Nephron progenitor cell (in vitro differentiated cells): ENCODE data around the gene TNIP1.

ENCODE experiments used
- DNase-seq: peaks from one replicate; pipeline ENCODE4 v3.0.0; 2021
- H3K27ac Mint-ChIP-seq: 2 replicates; pipeline ENCODE4 v1.8.0; 2021; ENCODE audit warnings: mild to moderate bottlenecking, moderate library complexity, mixed read lengths
- H3K27me3 Mint-ChIP-seq: 2 replicates; pipeline ENCODE4 v1.8.0; 2021; ENCODE audit warnings: mild to moderate bottlenecking, low read depth, mixed read lengths; ENCODE audit not compliant: poor library complexity
- H3K36me3 Mint-ChIP-seq: 2 replicates; pipeline ENCODE4 v1.8.0; 2021; ENCODE audit warnings: low read depth, mixed read lengths
- H3K4me1 Mint-ChIP-seq: 2 replicates; pipeline ENCODE4 v1.8.0; 2021; ENCODE audit warnings: mixed read lengths
- H3K4me3 Mint-ChIP-seq: 2 replicates; pipeline ENCODE4 v1.8.0; 2021; ENCODE audit warnings: mild to moderate bottlenecking, moderate library complexity, mixed read lengths
- H3K9me3 Mint-ChIP-seq: 2 replicates; pipeline ENCODE4 v1.8.0; 2021; ENCODE audit warnings: mild to moderate bottlenecking, moderate library complexity, mixed read lengths
- TF ChIP-seq, protein P1 (sequence below): fragments of 200-600 bp; sonication (generic); IDR thresholded peaks from 2 replicates; pipeline ENCODE4 v1.5.0; 2021; ENCODE audit warnings: antibody characterized with exemption

Gene TNIP1

DNA sequence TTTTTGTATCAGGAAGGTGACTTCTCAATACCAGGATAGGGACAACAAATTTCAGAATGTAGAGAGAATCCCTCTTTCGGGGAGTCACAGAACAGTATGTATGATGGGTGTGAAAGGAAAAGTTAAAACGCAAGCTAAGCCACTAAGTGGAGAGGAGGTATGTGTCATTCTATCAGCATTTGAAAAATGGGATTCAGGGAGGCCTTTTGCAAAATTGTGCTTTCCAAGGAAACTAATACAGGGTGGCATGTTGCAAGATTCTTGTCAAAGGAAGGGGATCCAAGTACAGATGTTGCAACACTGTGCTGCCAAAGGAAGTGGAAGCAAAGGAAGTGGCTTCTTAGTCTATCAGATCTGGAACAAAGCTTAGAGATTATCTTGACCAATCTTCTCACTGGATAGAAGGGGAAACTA, 12.6 kb upstream of the TNIP1 start:
- Mint-ChIP-seq H3K4me3 (no peak overlapping the region), H3K9me3 (no peaks in the 10 kb centered on the region), H3K36me3 (no peaks in the 10 kb centered on the region), H3K4me1 (peaks cover 51% of the 10 kb centered on the region), H3K27me3 (peaks cover 17% of the 10 kb centered on the region), H3K27ac (peak overlapping the region; percentile 52)
- DNase-seq = no peak
- TF ChIP-seq, protein P1, sequence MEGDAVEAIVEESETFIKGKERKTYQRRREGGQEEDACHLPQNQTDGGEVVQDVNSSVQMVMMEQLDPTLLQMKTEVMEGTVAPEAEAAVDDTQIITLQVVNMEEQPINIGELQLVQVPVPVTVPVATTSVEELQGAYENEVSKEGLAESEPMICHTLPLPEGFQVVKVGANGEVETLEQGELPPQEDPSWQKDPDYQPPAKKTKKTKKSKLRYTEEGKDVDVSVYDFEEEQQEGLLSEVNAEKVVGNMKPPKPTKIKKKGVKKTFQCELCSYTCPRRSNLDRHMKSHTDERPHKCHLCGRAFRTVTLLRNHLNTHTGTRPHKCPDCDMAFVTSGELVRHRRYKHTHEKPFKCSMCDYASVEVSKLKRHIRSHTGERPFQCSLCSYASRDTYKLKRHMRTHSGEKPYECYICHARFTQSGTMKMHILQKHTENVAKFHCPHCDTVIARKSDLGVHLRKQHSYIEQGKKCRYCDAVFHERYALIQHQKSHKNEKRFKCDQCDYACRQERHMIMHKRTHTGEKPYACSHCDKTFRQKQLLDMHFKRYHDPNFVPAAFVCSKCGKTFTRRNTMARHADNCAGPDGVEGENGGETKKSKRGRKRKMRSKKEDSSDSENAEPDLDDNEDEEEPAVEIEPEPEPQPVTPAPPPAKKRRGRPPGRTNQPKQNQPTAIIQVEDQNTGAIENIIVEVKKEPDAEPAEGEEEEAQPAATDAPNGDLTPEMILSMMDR = no peak

DNA sequence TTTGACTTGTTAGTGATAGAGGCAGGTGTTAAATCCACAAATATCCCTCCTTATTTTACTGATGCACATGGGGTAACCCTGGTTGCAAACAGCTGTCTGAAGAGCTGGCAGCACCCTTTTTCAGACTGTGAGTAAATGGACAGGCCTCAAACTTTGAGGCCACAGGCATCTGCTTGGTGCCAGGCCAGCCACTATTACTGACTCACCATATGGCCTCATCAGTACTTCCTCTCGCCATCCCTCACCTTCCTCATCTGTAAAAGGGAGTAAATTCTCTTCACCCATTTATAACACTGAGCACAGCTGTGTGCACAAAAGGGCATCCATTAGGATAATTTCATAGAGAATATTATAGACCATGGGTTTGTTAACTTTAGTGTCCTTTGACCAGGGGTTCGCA, 11.9 kb upstream of the TNIP1 start:
- H3K4me1 Mint-ChIP-seq = peaks cover 50% of the 10 kb centered on the region
- H3K9me3 Mint-ChIP-seq = no peaks in the 10 kb centered on the region
- H3K27me3 Mint-ChIP-seq = peaks cover 17% of the 10 kb centered on the region
- TF ChIP-seq, protein P1 = no peak
- H3K27ac Mint-ChIP-seq = no peak overlapping the region
- H3K4me3 Mint-ChIP-seq = no peak overlapping the region
- H3K36me3 Mint-ChIP-seq = no peaks in the 10 kb centered on the region
- DNase-seq = no peak

DNA sequence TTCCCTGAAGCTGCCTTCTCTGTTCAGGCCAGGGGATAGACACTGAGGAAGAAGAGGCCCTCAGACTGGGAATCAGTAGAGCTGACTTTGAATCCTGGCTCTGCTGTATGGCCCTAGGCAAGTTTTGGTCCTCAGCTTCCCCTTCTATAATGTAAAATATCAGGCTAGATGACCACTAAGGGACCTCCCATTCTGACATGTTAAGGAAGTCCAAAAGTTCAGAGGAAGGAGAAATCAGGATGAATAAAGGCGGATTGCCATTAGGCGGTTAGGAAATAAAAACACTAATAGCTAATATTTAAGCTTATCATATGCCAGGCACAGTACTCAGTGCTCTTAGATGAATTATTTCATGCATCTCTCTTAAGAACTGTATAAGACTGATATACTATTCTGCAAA, 8.9 kb upstream of the TNIP1 start:
- no peak overlapping the region for H3K4me3 Mint-ChIP-seq
- TF ChIP-seq, protein P1 = no peak
- peaks cover 17% of the 10 kb centered on the region for H3K27me3 Mint-ChIP-seq
- no peak for DNase-seq
- H3K36me3 Mint-ChIP-seq = no peaks in the 10 kb centered on the region
- H3K4me1 Mint-ChIP-seq = peaks cover 38% of the 10 kb centered on the region
- no peaks in the 10 kb centered on the region for H3K9me3 Mint-ChIP-seq
- H3K27ac Mint-ChIP-seq = no peak overlapping the region

DNA sequence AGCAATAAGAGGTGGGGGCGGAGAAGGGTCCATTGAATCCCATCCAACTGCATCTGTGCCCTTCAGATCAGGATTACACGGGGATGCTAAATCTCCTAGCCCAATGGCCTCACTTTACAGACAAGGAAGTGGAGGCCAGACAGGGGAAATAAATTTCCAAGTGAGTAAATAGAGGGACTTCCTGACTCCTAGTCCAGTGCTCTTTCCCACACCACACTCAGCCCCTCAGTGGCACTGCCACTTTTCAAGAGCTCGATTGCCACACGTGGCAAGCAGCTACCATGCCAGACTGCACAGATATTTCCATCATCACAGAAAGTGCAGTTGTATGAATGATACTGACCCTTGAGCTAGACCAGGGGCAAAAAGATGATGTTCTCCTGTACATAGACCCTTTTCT, 8.2 kb upstream of the TNIP1 start:
- H3K27ac Mint-ChIP-seq = no peak overlapping the region
- no peak overlapping the region for H3K4me3 Mint-ChIP-seq
- no peaks in the 10 kb centered on the region for H3K36me3 Mint-ChIP-seq
- no peaks in the 10 kb centered on the region for H3K9me3 Mint-ChIP-seq
- no peak for DNase-seq
- H3K4me1 Mint-ChIP-seq = peaks cover 31% of the 10 kb centered on the region
- TF ChIP-seq, protein P1 = no peak
- H3K27me3 Mint-ChIP-seq = peaks cover 17% of the 10 kb centered on the region

DNA sequence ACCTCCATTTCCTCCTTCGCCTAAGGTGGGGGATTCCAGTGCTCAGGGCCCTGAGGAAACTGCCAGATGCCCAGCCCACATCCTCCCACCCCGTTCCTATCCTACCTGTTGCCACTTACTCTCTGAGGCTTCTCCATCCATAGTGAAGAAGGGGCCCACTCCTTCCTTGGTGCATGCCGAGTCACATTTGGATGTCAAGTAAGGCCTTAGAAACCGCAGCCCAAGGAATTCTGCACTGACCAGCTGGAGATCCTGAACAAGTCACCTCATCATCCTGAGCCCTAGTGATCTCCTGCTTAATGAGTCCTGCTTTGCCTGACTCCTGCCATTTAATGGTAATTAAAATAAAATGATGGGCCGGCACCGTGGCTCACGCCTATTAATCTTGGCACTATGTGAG, 6.7 kb upstream of the TNIP1 start:
- H3K4me1 Mint-ChIP-seq = peaks cover 27% of the 10 kb centered on the region
- TF ChIP-seq, protein P1 = no peak
- peaks cover 17% of the 10 kb centered on the region for H3K27me3 Mint-ChIP-seq
- H3K9me3 Mint-ChIP-seq = no peaks in the 10 kb centered on the region
- no peaks in the 10 kb centered on the region for H3K36me3 Mint-ChIP-seq
- DNase-seq = no peak
- H3K27ac Mint-ChIP-seq = no peak overlapping the region
- H3K4me3 Mint-ChIP-seq = no peak overlapping the region

DNA sequence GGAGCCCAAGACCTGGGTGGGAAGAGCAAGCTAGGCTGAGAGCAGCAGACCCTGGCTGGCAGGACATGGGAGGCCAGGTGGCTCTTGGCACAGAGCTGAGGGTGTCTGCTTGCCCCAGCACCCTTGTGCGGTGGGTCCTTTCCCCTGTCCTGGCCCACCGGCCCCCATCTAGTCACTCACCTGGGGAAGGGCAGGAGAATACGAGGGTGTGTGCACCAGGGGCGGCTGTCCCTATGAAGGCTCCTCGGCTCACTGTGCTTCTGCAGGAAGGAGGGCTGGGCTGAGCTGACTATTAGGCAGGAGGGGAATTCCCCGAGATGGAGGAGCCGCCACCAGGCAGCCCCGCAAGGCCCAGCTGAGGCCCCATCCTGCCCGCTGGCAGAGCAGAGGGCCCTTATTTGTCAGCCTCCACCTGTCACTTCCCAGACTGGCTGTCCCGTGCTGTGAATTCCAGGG, 6.1 kb upstream of the TNIP1 start:
- H3K36me3 Mint-ChIP-seq = no peaks in the 10 kb centered on the region
- DNase-seq = no peak

More for the DNA sequence above, 6.1 kb upstream of the TNIP1 start:
- Mint-ChIP-seq H3K4me1 (peaks cover 32% of the 10 kb centered on the region), H3K27me3 (peaks cover 17% of the 10 kb centered on the region), H3K4me3 (no peak overlapping the region), H3K27ac (no peak overlapping the region), H3K9me3 (no peaks in the 10 kb centered on the region)
- TF ChIP-seq, protein P1 = no peak
